HG03045 (cell line): ENCODE results near the gene LIN9.

ENCODE experiments used
- ATAC-seq: cut with Tn5 transposase; IDR thresholded peaks from one replicate; pipeline ENCODE4 v1.9.1; 2021; ENCODE audit warnings: mild to moderate bottlenecking, moderate library complexity; ENCODE audit not compliant: unreplicated experiment

Gene LIN9

GRCh38 chr1:226322986-226323385, 14.0 kb upstream of the LIN9 start:
- ATAC-seq: no peak

GRCh38 chr1:226320930-226321329, 12.0 kb upstream of the LIN9 start:
- ATAC-seq: no peak

GRCh38 chr1:226318471-226318870, 9.5 kb upstream of the LIN9 start:
- no peak for ATAC-seq

- ATAC-seq: no peak
These were observed 5.1 kb upstream of the LIN9 start for GRCh38 chr1:226314055-226314454.

GRCh38 chr1:226312065-226312464, 3.1 kb upstream of the LIN9 start:
- no peak for ATAC-seq

GRCh38 chr1:226311376-226311775, 2.4 kb upstream of the LIN9 start:
- ATAC-seq: no peak

GRCh38 chr1:226310637-226311195, 1.8 kb upstream of the LIN9 start:
- ATAC-seq: no peak

- no peak for ATAC-seq
These were observed 1.2 kb upstream of the LIN9 start for GRCh38 chr1:226310245-226310540.

GRCh38 chr1:226309398-226310244, 657 bp upstream of the LIN9 start:
- no peak for ATAC-seq

- ATAC-seq: peak; percentile 13
These were observed 720 bp downstream of the LIN9 start for GRCh38 chr1:226308166-226308722.

GRCh38 chr1:226306425-226306824, 2.5 kb downstream of the LIN9 start:
- no peak for ATAC-seq

- ATAC-seq: no peak
These were observed 3.8 kb downstream of the LIN9 start for GRCh38 chr1:226305184-226305583.

GRCh38 chr1:226304291-226304955, 4.5 kb downstream of the LIN9 start:
- ATAC-seq: no peak

- ATAC-seq: no peak
These were observed 6.2 kb downstream of the LIN9 start for GRCh38 chr1:226302731-226303130.

- no peak for ATAC-seq
These were observed 12.1 kb downstream of the LIN9 start for GRCh38 chr1:226296911-226297310.

- ATAC-seq: no peak
These were observed 15.4 kb downstream of the LIN9 start for GRCh38 chr1:226293553-226293920.

GRCh38 chr1:226292874-226293552, 16.0 kb downstream of the LIN9 start:
- ATAC-seq: no peak

- ATAC-seq: no peak
These were observed 21.4 kb downstream of the LIN9 start for GRCh38 chr1:226287587-226287986.

GRCh38 chr1:226281058-226281457, 27.9 kb downstream of the LIN9 start:
- ATAC-seq: no peak

- ATAC-seq: no peak
These were observed 29.5 kb downstream of the LIN9 start for GRCh38 chr1:226279498-226279897.

GRCh38 chr1:226277897-226278296, 31.1 kb downstream of the LIN9 start:
- ATAC-seq: no peak
